TTC549 (cell line): ENCODE results near the gene SRP9.
"Not testable (repeated sequence)": the region's sequence is repeated elsewhere in the genome, so short reads cannot be mapped to it uniquely, and the experiment has no call there.

Experiments used
- FAIRE-seq: peaks from 2 replicates; lab custom pipeline; 2012; peaks lifted over from hg19 to GRCh38; lab: Jason Lieb, UNC

SRP9 gene

GRCh38 chr1:225776294-225776693 is 1.3 kb upstream of the SRP9 start:
- no peak for FAIRE-seq

- no peak for FAIRE-seq
These were observed 506 bp upstream of the SRP9 start for GRCh38 chr1:225777058-225777582.

DNA sequence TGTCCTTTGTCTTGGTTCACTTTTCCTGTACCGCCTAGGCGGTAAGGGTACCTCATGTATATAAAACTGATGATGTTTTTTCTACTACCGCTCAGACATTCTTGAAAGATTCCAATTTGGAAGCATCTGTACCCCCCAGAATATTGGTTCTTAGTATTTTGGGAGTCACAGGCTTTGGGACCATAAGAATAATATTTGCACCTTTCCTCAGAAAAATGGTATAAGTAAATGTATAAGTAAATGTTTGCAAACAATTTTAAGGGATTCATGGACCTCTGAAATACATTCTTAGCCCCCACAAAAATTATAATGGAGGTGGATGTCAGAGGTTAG is 677 bp downstream of the SRP9 start:
- FAIRE-seq: peak; percentile 82

DNA sequence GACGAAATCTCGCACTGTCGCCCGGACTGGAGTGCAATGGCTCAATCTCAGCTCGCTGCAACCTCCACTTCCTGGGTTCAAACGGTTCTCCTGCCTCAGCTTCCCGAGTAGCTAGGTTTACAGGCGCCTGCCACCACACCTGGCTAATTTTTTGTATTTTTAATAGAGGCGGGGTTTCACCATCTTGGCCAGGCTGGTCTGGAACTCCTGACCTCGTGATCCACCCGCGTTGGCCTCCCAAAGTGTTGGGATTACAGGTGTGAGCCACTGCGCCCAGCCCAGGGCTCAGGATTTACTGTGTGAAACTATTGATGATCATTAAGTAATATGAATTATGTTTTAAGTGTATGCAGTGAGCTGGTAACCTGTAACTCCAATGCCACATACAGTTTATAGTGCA is 1.5 kb downstream of the SRP9 start:
- FAIRE-seq: not testable (repeated sequence)

DNA sequence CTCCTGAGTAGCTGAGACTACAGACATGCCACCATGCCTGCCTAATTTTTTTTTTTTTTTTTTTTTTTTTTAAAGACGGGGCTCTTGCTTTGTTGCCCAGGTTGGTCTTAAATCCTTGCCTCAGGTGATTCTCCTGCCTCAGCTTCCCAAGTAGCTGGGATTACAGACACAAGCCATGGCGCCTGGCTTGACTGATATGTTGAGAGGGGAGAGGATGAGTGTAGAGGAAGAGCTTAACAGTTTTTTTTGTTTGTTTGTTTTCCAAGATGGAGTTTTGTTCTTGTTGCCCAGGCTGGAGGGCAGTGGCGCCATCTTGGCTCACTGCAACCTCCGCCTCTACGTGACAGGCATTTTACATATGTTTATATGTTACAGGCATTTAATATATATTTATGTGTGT is 2.5 kb downstream of the SRP9 start:
- no peak for FAIRE-seq

- FAIRE-seq: no peak
These were observed 3.0 kb downstream of the SRP9 start for GRCh38 chr1:225780630-225781029.

- FAIRE-seq: not testable (repeated sequence)
These were observed 11.5 kb downstream of the SRP9 start for GRCh38 chr1:225789142-225789541.

DNA sequence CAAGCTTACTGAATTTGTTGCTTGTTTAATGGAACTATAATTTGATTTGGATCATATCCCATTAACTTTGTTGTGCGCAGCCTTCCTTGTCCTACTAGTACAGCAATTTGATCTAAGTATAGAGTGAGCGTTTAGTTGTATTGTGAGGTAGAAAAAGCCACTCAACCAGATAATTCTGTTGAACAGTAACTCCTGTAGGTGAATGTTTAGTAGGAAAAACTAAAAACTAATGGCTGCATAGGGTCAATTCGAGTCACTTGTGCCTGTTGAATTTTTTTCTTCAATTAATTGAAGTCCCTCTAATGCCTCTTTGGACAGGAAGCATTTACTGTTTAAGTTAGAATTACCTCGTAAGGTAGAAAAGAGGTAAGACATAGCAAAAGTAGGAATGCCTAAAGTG is 17.3 kb downstream of the SRP9 start:
- peak; percentile 46 for FAIRE-seq

GRCh38 chr1:225796097-225796496 is 18.5 kb downstream of the SRP9 start:
- not testable (repeated sequence) for FAIRE-seq

GRCh38 chr1:225801146-225801545 is 23.5 kb downstream of the SRP9 start:
- FAIRE-seq: not testable (repeated sequence)

DNA sequence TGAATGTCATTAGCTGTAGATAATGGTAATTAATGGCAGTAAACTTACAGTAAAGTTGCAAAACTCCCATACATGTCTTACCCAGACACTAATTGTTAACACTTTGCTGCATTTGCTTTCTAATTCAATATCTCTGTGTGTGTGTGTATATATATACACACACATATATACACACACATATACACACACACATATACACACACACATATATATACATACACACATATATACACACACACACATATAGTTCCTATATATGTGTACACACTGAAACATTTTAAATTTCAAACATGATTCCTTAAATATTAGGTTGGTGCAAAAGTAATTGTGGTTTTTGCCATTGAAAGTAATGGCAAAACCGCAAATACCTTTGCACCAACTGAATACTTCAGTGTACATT is 28.6 kb downstream of the SRP9 start:
- FAIRE-seq: peak; percentile 66

- not testable (repeated sequence) for FAIRE-seq
These were observed 29.1 kb downstream of the SRP9 start for GRCh38 chr1:225806736-225807135.

- FAIRE-seq: no peak
These were observed 30.5 kb downstream of the SRP9 start for GRCh38 chr1:225808136-225808535.

DNA sequence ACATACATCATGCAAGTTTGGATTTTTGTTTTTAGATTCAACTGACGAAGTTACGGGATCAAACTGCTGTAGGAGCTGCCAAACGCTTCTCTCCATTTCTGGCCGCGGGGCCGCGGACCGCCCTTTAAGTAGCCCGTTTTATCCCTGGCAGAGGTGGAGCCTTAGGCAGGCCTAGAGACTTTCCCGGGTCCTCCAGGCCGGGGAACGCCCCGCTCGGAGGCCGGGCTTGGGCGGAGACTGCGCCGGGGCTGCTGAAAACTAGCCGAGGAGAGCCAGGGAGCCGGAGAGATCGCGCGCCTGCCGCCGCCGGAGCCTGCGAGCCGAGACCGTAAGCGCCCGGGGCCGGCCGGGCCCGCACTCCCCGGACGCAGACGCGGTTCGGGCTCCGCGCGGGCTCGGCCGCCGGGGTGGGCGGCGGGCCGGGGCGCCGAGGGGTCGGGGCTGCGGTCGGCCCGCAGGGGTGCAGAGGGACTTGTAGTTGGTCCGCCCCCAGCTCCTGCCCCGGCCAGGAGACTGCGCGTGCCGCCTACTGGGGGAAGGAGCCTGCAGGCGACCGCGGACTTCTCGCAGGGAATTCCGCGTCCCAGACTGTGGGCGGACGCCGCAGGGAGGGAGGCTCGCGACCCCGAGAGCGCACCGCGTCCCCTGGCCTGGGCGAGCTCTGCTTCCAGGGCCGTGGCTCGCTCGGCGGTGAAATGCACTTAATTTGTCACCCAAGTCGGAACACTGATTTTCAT is 32.4 kb downstream of the SRP9 start, which contains the start of gene EPHX1:
Gene EPHX1, plus strand, starts transcription at position 283 of the 737 bp plus-strand sequence. CDS start 18,606 bp downstream, outside the sequence.
- peak; percentile 80 for FAIRE-seq

GRCh38 chr1:225810579-225811538 is 33.2 kb downstream of the SRP9 start:
- FAIRE-seq: not testable (repeated sequence)

DNA sequence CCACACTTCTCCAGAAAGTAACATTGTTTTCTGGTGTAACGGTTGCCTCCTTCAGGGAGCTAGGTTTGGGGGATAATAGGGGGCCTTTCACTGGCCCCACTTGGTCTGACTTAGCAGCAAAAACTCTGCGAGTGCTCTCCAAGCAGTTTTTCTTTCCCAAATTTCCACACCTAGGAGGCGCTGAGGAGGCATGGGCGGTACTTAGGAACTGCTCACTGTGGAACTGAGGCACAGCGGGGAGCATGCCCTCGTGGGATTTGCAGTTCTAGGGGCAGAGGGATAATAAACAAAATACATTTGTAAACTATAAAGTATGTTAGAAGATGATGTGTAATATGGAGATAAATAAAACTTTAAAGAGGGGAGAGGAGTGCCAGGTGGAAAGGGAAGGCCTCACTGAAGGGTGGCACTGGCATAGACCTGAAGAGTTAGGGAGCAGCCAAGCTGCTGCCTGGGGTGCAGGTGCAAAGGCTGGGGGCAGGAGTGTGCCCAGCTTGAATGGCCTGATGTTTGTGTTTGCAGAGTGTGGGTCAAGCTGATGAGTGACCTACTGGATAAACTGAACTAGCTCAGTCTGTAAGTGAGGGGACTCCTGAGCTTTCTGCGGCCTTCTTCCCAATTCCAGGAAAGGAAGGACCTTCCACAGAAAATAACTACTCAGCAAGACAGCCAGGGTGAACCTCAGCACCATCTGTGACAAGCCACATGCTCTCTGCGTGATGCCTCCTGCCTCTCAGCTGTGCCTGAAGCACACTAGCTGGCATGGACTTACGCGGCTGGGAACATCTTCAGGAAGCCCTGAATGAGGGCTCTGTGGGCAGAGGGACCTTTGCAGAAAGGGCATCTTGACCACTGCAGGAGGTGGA is 34.2 kb downstream of the SRP9 start:
- FAIRE-seq: no peak

DNA sequence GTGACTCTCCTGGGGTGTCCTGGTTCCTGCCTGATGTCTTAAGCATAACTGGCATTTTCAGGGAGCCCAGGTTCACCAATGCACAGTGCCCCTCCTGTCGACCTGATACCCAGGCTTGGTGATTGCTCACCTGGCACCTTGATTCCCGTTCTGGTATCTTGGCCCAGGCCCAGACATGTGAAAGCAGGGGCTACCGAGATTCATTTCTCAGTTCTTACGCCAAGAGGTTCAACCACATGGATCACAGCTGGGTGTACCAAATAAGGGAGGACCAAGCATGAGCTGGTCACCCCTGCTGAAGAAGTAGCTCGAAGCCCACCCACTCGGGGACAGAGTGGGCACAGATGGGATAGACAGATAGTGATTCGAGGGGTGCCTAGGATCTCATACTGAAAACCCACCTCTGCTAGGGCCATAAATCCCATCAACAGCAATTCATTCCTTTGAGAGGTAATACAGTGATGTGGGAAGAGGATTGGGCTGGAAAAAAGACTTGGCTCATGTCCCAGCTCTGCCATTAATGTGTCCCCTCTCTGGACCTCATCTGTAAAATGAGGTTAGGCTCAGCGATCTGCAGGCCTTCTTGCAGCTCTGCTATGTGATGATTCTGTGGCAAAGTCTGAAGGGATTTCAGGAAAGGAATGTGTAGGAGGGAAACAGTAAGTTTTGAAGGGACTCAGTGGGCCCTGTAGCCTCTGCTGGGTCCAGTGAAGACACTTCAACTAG is 35.0 kb downstream of the SRP9 start:
- no peak for FAIRE-seq

GRCh38 chr1:225813214-225813964 is 35.8 kb downstream of the SRP9 start:
- FAIRE-seq: no peak

DNA sequence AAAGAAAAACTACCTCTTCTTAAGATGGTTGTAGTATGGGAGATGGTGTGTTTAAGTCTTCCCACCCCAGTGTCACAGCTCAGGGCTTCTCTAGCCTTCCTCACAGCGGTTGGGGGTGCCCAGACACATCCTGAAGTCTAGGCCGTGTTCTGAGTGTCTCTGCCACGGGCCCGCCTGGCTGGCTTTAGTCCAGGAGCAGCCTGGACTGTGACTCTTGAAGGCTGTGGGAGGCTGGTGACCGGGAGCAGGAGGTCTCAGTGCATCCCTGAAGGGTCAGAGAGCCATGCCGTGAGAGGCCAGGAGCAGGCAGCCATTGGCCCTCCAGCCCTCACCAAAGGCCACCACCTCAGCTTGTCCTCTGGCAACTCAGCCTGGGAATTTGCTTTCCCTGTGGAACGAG is 36.8 kb downstream of the SRP9 start:
- no peak for FAIRE-seq

DNA sequence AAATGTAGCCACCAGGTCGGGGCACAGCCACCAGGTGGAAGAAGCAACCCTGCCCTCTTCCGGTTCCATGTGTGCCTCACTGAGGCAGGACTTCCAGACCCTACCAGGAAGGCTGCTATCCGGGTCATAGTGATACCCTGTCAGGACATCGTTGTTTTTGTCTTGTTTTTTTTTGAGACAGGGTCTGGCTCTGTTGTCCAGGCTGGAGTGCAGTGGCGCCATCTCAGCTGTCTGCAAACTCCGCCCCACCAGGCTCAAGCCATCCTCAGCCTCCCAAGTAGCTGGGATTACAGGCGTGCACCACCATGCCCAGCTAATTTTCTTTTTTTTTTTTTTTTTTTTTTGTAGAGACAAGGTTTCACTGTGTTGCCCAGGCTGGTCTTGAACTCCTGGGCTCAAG is 37.5 kb downstream of the SRP9 start:
- not testable (repeated sequence) for FAIRE-seq
